Fibroblast of lung (primary cell): ENCODE measurements around the gene RNF125.

ENCODE experiments used
- CTCF ChIP-seq, 2 donors: IDR thresholded peaks in 1 of 2; conservative IDR thresholded peaks in 1 of 2; 1 replicate in 1 of 2; 2 replicates in 1 of 2; pipeline ENCODE4 v1.5.1; 2011 to 2012; ENCODE audit warnings: low read length in 2 of 2, control low read depth in 1 of 2, inconsistent platforms in 1 of 2, low read depth in 1 of 2, mild to moderate bottlenecking in 1 of 2
- EZH2 ChIP-seq: IDR thresholded peaks from 2 replicates; pipeline ENCODE4 v1.5.1; 2012; ENCODE audit warnings: low read length, control low read depth, mild to moderate bottlenecking; ENCODE audit errors: missing control alignments

GRCh38 chr18:32037616-32038015 lies 19.0 kb downstream of the RNF125 start:
- no peak for TF ChIP-seq CTCF (conservative IDR thresholded peaks at IDR 0.05 in 1 of 2, IDR thresholded peaks at IDR 0.05 in 1 of 2; ENCODE audit: low read depth in 1 of 2, low read length in 2 of 2)
- no peak for TF ChIP-seq EZH2
